Measurements from ENCODE around the gene GNAI3.

The GNAI3 gene

GRCh38 chr1:109592916-109593315 lies 44.5 kb downstream of the GNAI3 start:
- H3K4me3 ChIP-seq (ENCODE audit: low read depth, low read length), result no peak overlapping the region

DNA sequence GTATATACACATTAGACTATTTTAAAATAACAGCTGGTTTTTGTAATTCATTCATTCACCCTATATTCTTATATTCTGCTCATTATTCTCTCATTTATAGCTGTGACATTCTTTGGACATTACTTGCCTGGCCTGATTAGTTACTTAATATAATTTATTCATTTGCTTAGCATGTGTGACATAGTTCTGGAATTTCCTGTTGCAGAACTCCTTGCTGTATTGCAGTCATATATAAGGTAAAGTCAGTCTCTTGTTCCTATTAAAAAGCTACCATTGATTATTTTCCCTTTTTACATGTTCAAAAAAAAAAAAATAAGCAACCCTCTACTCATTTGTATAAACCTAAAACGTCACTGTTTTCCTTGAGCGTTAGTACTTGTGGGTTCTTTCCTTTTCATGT lies 47.1 kb downstream of the GNAI3 start:
- no peak overlapping the region for H3K4me3 ChIP-seq (ENCODE audit: low read depth, low read length)

DNA sequence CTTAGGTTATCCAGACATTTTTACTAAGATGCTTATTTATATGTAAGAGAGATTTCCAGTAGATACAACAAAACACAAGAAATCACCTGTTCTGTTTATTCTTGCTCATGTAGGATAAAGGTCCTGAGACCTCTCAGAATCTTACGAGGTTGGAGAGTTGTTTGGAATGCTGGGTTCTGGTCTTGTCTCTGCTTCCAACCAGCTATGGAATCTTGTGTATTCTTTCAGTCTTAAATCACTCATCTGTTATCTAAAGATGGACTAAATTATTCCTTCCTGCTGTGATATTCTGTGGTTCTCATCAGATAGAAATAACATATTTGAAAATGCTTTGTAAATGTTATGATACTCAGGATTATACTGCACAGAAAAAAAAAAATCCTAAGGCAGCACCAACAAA lies 49.7 kb downstream of the GNAI3 start:
- no peak overlapping the region for H3K4me3 ChIP-seq (ENCODE audit: low read depth, low read length)

- no peak overlapping the region for H3K4me3 ChIP-seq (ENCODE audit: low read depth, low read length)
Observed at GRCh38 chr1:109598655-109599054, 50.2 kb downstream of the GNAI3 start.

DNA sequence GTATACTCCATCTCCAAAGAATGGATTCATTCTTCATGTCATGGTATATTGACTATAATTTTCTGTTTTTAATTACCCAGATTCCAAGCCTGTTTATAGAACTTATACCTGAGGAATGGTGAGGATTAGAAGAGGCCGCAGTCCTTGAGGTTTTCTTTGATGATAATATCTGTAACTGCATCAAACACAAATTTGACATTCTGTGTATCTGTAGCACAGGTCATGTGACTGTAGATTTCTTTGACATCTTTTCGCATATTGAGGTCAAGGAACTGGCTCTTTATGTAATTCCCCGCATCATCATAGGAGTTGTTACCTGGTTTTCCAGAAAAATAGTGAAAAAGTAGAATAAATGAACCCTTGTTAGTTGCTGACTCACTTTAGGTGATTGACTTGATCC lies 54.8 kb downstream of the GNAI3 start:
- no peak overlapping the region for H3K4me3 ChIP-seq (ENCODE audit: low read depth, low read length)

GRCh38 chr1:109605381-109605780 lies 57.0 kb downstream of the GNAI3 start:
- no peak overlapping the region for H3K4me3 ChIP-seq (ENCODE audit: low read depth, low read length)

GRCh38 chr1:109609881-109610280 lies 61.5 kb downstream of the GNAI3 start:
- no peak overlapping the region for H3K4me3 ChIP-seq (ENCODE audit: low read depth, low read length)

DNA sequence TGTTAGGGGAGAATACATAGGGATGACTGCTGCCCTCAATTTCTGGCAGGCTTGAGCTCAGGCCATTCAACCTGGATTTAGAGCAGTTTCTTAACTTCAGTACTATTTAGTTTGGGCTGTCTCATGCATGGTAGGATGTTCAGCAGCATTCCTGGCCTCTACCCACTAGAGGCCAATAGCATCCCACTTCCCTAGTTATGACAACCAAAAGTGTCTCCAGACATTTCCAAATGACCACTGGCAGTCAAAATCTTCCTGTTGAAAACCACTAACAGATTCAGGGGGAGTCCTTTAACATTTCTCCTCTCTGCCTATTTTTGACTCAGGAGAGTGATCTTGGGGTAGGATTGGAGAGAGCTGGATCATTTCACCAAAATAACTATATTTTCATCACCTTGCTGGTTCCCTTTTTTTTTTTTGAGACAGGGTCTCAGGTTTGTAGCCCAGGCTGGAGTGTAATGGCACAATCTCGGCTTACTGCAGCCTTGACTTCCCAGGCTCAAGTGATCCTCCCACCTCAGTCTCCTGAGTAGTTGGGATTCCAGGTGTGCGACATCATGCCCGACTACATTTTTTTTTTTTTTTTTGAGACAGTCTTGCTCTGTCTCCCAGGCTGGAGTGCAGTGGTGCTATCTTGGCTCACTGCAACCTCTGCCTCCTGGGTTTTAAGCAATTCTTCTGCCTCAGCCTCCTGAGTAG lies 62.3 kb downstream of the GNAI3 start:
- no peak overlapping the region for H3K4me3 ChIP-seq (ENCODE audit: low read depth, low read length)

DNA sequence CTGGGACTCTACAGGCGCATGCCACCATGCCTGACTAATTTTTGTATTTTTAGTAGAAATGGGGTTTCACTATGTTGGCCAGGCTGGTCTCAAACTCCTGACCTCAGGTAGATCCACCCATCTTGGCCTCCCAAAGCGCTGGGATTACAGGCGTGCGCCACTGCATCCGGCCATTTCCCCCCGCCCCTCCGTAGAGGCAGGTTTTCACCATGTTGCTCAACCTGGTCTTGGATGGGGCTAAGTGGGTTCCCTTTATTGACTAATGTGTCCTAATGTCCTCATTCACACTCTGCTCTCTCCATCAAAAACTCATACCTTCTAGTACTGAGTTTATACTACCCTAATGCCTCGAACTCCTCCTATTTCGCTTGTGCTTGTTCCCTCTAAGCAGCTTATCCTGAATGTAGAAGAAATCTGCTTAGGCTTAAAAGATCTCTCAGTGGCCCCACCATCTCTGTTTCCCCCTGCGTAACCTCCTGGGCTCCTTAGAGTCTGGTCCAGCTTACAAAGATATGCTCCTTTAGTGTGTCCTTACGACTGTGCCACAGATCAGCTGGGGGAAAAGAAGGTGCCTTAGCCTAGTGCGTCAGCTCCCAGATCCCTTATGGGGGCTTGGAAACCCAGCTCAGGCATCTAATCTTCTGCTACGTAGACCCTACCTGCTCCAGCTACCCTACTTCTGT lies 63.0 kb downstream of the GNAI3 start:
- H3K4me3 ChIP-seq (ENCODE audit: low read depth, low read length), result no peak overlapping the region

DNA sequence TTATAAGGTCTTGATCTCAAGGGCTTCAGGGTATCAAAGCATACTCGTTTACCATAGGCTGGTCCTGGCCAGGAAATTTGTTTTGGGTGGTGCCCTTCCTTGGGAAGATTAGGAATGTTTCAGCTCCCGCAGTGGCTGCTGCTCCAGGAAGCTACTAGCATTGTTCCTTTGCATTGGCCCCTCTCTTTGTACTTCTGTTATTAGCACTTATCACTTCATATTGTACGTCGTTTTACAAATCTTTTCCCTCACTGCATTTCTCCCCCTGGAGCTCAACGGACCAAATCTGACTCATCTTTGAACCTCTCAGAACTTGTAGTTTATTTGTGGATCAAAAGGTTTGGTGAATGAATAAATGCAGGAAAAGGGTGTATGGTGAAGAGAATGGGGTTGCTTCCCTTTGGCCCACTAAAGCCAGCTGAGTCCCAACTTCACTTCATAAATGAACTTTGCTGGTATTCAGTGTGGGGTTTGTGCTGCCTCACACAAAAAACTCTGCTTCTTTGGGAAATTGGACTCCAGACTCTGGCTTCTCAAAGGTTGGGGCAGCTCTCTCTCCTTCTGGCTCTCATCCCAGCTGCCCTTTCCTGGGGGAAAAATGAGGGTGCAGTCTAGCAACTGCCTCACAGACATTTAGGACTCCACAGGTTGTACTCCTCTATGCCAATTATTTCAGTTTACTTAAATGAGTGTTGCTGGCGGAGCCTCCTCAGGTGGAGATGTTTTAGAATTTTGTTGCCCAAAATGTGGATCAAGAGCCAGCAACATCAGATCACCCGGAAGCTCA lies 65.1 kb downstream of the GNAI3 start:
- no peak overlapping the region for H3K4me3 ChIP-seq (ENCODE audit: low read depth, low read length)

GRCh38 chr1:109615879-109616278 lies 67.5 kb downstream of the GNAI3 start:
- H3K4me3 ChIP-seq (ENCODE audit: low read depth, low read length), result no peak overlapping the region

DNA sequence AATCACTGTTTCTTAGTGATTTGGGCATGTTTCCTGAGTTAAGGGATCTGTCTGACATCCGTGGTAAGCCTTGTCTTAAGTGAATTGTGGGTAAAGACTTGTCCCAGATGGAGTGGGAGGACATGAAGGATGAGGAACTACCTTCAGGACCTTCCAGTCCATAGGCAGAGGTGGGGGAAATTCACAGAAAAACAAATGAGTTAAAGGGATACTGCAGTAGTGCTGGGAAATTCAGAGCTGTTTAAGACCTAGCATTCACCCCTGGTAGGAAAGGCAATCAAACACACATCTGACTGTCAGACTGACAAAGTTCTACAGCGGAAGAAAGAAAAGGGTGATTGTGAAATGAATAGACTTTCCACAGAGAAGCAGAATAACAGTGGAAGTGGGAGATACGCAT lies 68.0 kb downstream of the GNAI3 start:
- H3K4me3 ChIP-seq (ENCODE audit: low read depth, low read length), result no peak overlapping the region

- no peak overlapping the region for H3K4me3 ChIP-seq (ENCODE audit: low read depth, low read length)
Observed at GRCh38 chr1:109617291-109617801, 68.9 kb downstream of the GNAI3 start.

DNA sequence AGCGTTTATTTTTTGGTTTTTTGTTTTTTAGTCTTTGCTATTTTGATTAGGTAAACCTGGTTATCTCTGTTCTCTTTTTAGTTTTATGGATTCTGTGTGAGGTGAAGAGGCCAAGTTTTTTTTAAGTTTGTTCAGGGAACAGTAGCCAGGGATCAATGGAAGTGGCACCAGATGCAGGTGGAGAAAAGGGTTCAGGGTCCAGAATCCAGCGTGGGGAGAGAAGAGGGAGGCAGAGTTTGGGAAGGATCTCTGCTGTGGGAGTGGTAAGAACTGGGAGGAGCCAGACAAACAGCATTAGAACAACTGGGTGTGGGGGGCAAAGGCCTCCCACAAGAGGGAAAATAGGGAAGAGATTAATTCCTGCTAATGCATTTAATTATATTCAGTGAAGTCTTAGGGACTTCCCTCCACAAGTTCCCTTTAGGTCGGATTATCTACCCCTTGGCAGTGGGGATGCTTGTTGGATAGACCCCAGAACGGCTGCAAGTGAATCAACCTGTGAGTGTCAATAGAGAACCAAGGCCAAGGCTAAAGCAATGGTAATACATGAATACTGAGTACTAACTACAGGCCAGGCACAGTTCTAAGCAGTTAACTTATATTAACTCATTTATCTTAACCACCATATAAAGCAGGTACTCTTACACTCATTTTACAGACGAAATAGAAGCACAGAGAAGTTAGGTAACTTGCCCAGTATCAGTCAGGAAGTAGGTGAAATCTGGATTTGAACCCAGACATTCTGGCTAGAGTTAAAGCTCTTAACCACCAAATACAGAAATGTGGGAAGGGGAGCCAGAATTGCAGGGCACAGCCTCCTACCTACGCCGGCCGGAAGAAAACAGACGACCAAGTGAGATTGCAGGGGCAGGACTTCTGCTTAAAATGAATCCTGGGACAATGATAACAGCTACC lies 70.5 kb downstream of the GNAI3 start:
- H3K4me3 ChIP-seq (ENCODE audit: low read depth, low read length), result peak overlapping the region; percentile 28

GRCh38 chr1:109619576-109620400 lies 71.4 kb downstream of the GNAI3 start, which contains the start of the genes AMPD2 and GNAT2:
AMPD2 (plus strand) TSS chr1:109619837; CDS start chr1:109621176, 1,339 bp downstream.
GNAT2 (minus strand) TSS chr1:109619616; CDS start chr1:109612870, 6,746 bp downstream.
- peak within 1 kb of the TSS; percentile 70 for H3K4me3 ChIP-seq (ENCODE audit: low read depth, low read length)

- H3K4me3 ChIP-seq (ENCODE audit: low read depth, low read length), result peak overlapping the region; percentile 70
Observed at GRCh38 chr1:109620401-109620791, 72.0 kb downstream of the GNAI3 start.

- H3K4me3 ChIP-seq (ENCODE audit: low read depth, low read length), result peak overlapping the region; percentile 70
Observed at GRCh38 chr1:109620841-109621286, 72.4 kb downstream of the GNAI3 start.

DNA sequence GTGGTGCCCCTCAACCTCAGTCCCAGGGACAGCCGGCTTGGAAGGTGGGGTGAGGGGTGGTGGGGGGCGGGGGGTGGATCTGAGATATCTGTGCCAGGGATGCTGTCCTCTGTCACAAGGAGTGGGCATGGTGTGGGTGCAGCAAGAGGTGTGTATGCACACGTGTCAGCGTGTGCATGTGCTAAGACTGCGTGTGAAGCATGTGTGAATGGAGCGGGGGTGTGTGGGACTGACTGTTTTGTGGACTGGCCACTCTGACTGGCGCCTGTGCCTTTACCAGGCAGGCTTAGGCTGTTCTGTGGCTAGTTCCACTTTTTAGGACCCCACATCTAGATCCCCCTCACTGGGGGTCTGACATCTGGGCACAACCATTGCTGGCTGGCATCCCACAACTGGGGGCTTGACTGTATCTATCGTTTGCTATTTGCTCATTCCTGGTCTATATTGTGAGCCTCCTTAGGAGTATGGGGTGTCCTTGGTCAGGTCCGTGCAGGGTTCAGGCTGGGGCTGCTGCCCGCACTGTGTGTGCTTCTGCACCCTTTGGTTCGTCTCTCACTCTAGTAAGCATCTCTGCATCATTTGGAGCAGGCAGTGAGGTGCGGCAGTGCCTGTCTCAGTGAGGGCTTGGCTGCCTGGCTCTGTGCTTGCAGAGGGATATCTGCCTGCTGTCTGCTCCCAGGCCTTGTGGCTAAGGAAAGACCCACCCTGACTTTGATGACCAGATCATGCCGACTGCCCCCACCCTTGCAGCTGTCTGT lies 73.1 kb downstream of the GNAI3 start:
- peak overlapping the region; percentile 50 for H3K4me3 ChIP-seq (ENCODE audit: low read depth, low read length)
